Measurements from ENCODE around the gene HECTD2. TPM values are rescaled to one million over a fixed set of nuclear protein-coding genes. Genes with fewer than 3 reads are reported as not detected.
"Not testable (repeated sequence)": the region's sequence is repeated elsewhere in the genome, so short reads cannot be mapped to it uniquely, and the experiment has no call there.

The HECTD2 gene
- total RNA-seq, 1 donor: 17.8 TPM

DNA sequence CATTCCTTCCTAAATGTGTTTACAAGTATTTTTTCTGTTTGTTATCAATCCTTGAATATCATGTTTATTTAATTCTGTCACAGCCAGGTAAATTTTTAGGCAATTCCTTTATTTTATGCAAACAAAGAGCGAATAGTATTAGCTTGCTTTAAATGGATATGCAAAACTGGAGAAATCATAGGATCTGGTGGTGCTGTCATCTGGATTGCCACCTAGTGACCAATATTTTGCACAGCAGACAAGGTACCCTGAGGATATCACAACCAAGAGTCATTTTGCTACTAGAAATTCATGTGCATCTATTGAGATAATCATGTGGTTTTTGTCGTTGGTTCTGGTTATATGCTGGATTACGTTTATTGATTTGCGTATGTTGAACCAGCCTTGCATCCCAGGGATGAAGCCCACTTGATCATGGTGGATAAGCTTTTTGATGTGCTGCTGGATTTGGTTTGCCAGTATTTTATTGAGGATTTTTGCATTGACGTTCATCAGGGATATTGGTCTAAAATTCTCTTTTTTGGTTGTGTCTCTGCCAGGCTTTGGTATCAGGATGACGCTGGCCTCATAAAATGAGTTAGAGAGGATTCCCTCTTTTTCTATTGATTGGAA is 40.1 kb upstream of the HECTD2 start:
- TF ChIP-seq, protein P1, sequence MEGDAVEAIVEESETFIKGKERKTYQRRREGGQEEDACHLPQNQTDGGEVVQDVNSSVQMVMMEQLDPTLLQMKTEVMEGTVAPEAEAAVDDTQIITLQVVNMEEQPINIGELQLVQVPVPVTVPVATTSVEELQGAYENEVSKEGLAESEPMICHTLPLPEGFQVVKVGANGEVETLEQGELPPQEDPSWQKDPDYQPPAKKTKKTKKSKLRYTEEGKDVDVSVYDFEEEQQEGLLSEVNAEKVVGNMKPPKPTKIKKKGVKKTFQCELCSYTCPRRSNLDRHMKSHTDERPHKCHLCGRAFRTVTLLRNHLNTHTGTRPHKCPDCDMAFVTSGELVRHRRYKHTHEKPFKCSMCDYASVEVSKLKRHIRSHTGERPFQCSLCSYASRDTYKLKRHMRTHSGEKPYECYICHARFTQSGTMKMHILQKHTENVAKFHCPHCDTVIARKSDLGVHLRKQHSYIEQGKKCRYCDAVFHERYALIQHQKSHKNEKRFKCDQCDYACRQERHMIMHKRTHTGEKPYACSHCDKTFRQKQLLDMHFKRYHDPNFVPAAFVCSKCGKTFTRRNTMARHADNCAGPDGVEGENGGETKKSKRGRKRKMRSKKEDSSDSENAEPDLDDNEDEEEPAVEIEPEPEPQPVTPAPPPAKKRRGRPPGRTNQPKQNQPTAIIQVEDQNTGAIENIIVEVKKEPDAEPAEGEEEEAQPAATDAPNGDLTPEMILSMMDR (IDR thresholded peaks at IDR 0.05; ENCODE audit: insufficient read depth, low read length): peak; percentile 70
- peak; percentile 67 for DNase-seq (ENCODE audit: low read depth)
- H3K4me3 ChIP-seq (ENCODE audit: low read depth, low read length): not testable (repeated sequence)

- TF ChIP-seq, protein P1 (IDR thresholded peaks at IDR 0.05; ENCODE audit: insufficient read depth, low read length): no peak
- DNase-seq (ENCODE audit: low read depth): no peak
- H3K4me3 ChIP-seq (ENCODE audit: low read depth, low read length): no peak overlapping the region
Measured at GRCh38 chr10:91374052-91374451, 36.1 kb upstream of the HECTD2 start.

DNA sequence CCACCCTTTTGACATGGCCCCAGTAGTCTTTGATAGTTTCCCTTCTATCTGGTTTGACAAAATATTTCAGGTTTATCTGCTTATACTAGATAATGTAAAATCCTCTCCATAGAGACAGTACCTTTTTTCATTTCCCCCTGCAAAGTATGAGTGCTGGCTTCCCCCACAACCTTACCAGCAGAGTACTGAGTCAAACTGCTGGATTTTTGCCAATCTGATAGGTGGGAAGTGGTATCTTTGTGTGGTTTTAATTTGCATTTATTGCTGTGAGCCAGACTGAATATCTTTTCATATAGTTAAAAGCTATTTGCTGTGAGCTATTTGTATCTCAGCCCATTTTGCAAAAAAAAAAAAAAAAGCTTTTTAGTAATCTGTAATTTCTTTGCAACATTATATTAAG is 32.1 kb upstream of the HECTD2 start:
- TF ChIP-seq, protein P1 (IDR thresholded peaks at IDR 0.05; ENCODE audit: insufficient read depth, low read length): no peak
- H3K4me3 ChIP-seq (ENCODE audit: low read depth, low read length): no peak overlapping the region
- DNase-seq (ENCODE audit: low read depth): peak; percentile 56

- no peak overlapping the region for H3K4me3 ChIP-seq (ENCODE audit: low read depth, low read length)
- DNase-seq (ENCODE audit: low read depth): no peak
- TF ChIP-seq, protein P1 (IDR thresholded peaks at IDR 0.05; ENCODE audit: insufficient read depth, low read length): no peak
Measured at GRCh38 chr10:91380873-91381256, 29.3 kb upstream of the HECTD2 start.

DNA sequence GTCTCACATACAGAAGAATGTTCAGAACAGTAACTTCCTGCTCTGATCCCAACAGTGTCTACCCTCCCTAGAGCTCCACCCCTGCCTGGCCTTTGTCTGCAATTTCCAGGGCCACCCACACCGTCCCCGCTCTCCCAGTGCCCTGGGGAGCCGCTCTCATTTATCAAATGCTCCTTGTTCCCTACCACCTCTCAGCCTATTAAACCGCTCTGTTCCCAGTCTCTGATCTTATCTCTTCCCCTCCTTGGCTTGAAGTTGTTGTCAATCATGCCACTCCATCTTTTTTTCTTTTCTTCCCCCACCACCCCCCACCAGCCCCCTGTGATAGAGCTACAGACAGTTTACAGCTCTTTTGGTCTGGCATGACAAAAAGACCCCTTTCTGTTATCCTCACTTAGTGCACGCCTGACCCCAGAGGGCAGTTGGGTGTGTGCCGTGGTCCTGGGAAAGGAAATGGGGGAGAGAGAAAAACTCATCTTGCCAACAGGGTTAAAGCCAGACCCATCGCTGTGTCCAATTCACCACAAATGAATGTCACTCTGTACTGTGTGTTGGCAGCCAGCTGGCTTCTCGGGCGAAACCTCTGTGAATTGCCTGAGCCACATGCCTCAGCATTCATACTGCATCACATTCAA is 28.8 kb upstream of the HECTD2 start:
- TF ChIP-seq, protein P1 (IDR thresholded peaks at IDR 0.05; ENCODE audit: insufficient read depth, low read length): no peak
- DNase-seq (ENCODE audit: low read depth): peak; percentile 21
- no peak overlapping the region for H3K4me3 ChIP-seq (ENCODE audit: low read depth, low read length)

- H3K4me3 ChIP-seq (ENCODE audit: low read depth, low read length): no peak overlapping the region
- TF ChIP-seq, protein P1 (IDR thresholded peaks at IDR 0.05; ENCODE audit: insufficient read depth, low read length): no peak
- DNase-seq (ENCODE audit: low read depth): no peak
Measured at GRCh38 chr10:91385306-91386085, 24.6 kb upstream of the HECTD2 start.

All from fibroblast of the aortic adventitia (primary cell).